Ectodermal cell (in vitro differentiated cells): ENCODE measurements around the gene SIK1.
"Not testable (repeated sequence)": the region's sequence is repeated elsewhere in the genome, so short reads cannot be mapped to it uniquely, and the experiment has no call there.

Experiments
- H3K27ac ChIP-seq: 2 replicates; pipeline ENCODE4 v1.7.0; 2013; ENCODE audit warnings: mild to moderate bottlenecking, low read depth, low read length; ENCODE audit not compliant: insufficient read depth, poor library complexity, severe bottlenecking
- H3K27me3 ChIP-seq: 2 replicates; pipeline ENCODE4 v1.7.0; 2013; ENCODE audit warnings: mild to moderate bottlenecking, low read length; ENCODE audit not compliant: insufficient read depth, control insufficient read depth, poor library complexity, severe bottlenecking
- H3K36me3 ChIP-seq: one replicate; pipeline ENCODE4 v1.7.0; 2013; ENCODE audit warnings: low read length; ENCODE audit not compliant: control insufficient read depth, insufficient read depth
- H3K4me1 ChIP-seq: one replicate; pipeline ENCODE4 v1.7.0; 2013; ENCODE audit warnings: low read length; ENCODE audit not compliant: control insufficient read depth, insufficient read depth
- H3K4me3 ChIP-seq: 2 replicates; pipeline ENCODE4 v1.7.0; 2013; ENCODE audit warnings: low read depth, low read length, control low read depth; ENCODE audit not compliant: insufficient read depth
- H3K9me3 ChIP-seq: 2 replicates; pipeline ENCODE4 v1.7.0; 2013; ENCODE audit warnings: mild to moderate bottlenecking, low read length, moderate library complexity; ENCODE audit not compliant: control insufficient read depth
- WGBS, 2 experiments: methylation state at CpG; one replicate each; pipeline ENCODE4 v1.1.7; 2013; ENCODE audit warnings: missing lambda C conversion rate in 2 of 2; 5-methylcytosine and 5-hydroxymethylcytosine counted together

Gene SIK1

DNA sequence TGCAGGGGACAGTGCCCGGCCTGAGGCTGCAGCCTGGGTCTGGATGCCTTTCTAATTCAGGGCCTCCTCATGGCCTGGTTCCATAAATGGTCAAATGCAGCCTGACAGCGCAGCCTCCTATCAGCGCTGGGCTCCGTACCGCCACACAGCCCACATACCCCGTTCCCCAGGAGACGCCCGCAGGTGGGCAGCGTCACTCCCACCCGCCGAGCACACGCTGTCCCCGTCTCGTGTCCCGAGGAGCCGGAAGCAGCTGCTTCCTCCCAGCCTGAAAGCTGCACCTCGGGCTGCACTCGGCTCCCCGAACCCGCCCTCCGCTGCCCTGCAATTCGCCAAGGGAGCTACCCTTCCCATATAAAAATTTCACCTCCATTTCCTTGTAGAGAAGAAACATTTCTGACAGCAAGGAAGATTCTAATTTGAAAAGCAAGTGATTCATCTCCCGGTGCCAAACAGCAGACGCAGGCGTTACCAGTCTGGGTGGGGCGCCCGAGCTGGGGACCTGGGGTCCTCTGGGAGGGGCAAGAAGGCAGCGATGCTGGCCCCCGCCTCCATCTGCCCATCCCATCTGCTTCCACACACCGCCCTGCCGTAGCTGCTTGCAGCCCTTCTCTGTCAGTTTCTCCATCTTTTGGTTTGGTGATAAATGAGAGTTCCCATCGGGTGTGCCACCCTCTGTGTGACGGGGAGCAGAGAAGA lies 29.8 kb upstream of the SIK1 start:
- not testable (repeated sequence) for H3K27me3 ChIP-seq, H3K36me3 ChIP-seq, H3K4me1 ChIP-seq, H3K27ac ChIP-seq, H3K9me3 ChIP-seq, H3K4me3 ChIP-seq
- WGBS, 2 experiments: no CpG with 5 or more reads among the region's 33 CpGs

DNA sequence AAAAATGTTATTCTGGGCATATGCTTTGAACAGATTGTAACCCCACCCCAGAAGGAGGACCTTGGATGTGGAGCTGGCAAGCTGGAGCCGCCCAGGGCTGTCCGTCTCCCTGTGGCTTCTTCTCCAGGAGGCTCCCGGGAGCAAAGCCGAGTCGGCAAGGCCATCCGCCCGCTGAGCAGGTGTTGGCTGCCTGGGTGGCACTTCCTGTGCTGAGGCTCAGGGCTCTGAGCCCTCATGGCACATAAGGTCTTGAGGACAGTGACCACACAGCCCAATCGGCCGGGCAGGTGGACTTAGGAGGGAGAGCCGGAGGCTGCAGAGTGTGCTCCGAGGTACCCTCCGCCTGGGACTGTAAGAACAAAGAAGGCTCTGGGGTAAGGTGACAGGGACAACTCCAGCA lies 28.8 kb upstream of the SIK1 start:
- WGBS, 2 experiments: no CpG with 5 or more reads among the region's 12 CpGs
- H3K27ac ChIP-seq, H3K4me1 ChIP-seq, H3K9me3 ChIP-seq, H3K36me3 ChIP-seq, H3K4me3 ChIP-seq, H3K27me3 ChIP-seq: not testable (repeated sequence)

DNA sequence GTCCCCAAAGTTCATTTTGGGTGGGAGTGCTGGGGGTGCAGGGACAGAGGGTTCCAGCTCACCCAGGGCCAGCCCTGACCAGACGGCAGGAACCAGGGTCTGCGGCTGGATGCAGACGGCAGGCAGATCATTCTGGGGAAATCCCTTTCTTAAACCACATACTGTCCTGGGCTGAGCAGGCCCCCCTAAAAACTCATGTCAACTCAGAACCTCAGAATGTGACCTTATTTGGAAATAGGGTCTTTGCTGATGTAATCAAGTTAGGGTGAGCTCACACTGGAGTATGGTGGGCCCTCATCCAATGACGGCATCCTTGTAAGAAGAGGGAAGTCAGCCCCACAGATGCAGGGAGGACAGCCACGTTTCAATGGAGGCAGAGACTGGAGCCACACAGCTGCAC lies 27.2 kb upstream of the SIK1 start:
- not testable (repeated sequence) for H3K4me3 ChIP-seq, H3K27ac ChIP-seq, H3K27me3 ChIP-seq, H3K9me3 ChIP-seq, H3K36me3 ChIP-seq, H3K4me1 ChIP-seq
- no CpG with 5 or more reads among the region's 5 CpGs for WGBS, 2 experiments

DNA sequence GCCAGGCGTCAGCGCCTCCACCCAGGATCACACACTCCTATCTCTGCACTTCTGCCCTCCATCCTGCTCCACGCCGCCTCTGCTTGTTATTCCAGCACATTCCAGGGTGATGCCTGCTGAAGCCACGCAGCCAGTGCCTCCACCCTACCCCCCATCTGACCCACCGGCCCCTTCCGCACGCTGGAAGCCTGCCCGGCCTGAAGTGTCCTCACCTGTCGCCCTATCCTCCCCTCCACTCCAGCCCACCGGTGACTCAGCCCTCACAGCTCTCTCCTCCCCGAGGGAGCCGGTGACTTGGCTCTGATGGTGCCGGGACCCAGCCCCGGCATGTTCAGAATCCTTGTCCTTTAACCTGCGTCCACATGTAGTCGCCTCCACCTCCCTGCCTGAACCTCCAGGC lies 24.9 kb upstream of the SIK1 start:
- H3K4me1 ChIP-seq, H3K4me3 ChIP-seq, H3K27ac ChIP-seq, H3K36me3 ChIP-seq, H3K27me3 ChIP-seq, H3K9me3 ChIP-seq: not testable (repeated sequence)
- WGBS, 2 experiments: no CpG with 5 or more reads among the region's 17 CpGs

DNA sequence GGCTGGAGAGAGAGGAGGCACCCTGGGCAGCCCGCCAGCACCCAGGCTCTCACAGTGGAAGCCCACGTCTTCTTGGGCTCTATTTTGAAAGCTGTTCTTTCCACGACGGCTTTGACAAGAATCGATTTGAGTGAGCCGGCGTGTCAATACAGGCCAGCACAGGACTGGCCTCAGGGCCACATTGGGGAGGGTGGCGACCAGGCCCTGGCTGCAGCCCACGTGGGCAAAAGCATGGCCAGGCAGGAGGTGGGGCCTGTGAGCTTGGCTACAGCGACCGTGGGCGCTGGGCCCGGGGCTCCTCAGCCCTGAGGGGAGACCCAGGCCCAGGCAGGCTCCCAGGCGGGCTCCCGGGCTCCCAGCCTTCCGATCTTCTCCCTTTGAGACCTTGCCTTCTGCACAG lies 23.4 kb upstream of the SIK1 start:
- WGBS, 2 experiments: no CpG with 5 or more reads among the region's 16 CpGs
- not testable (repeated sequence) for H3K27me3 ChIP-seq, H3K36me3 ChIP-seq

DNA sequence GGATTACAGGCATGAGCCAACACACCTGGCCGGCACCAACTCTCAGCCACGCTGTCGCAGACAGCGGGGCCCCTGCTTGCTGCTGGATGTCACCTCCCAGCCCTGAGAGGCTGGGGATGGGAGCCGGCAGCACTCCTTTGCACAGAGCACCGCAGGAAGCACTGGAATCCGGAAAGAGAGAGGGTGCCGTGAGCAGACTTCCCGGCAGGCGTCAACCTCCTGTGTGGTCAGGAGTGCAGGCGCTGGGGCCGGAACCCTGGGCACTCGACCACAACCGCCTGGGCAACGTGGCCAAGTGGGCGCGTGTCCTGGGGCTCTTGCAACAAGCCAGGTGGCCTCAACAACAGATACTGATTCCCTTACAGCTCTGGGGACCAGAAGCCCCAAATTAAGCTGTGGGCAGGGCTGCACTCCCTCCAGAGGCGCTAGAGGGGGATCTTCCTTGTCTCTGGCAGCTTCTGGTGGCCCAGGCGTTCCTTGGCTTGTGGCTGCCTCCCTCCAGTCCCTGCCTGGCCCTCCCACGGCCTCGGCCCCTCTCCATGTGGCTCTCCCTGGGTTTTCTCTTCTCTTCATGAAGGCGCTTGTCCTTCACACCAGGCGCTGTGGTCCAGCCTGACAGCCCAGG lies 20.5 kb upstream of the SIK1 start:
- not testable (repeated sequence) for H3K9me3 ChIP-seq, H3K4me3 ChIP-seq, H3K27me3 ChIP-seq, H3K4me1 ChIP-seq, H3K27ac ChIP-seq, H3K36me3 ChIP-seq
- WGBS, 2 experiments: no CpG with 5 or more reads among the region's 23 CpGs

More for the DNA sequence above, 23.4 kb upstream of the SIK1 start:
- H3K4me1 ChIP-seq, H3K9me3 ChIP-seq, H3K27ac ChIP-seq, H3K4me3 ChIP-seq: not testable (repeated sequence)

DNA sequence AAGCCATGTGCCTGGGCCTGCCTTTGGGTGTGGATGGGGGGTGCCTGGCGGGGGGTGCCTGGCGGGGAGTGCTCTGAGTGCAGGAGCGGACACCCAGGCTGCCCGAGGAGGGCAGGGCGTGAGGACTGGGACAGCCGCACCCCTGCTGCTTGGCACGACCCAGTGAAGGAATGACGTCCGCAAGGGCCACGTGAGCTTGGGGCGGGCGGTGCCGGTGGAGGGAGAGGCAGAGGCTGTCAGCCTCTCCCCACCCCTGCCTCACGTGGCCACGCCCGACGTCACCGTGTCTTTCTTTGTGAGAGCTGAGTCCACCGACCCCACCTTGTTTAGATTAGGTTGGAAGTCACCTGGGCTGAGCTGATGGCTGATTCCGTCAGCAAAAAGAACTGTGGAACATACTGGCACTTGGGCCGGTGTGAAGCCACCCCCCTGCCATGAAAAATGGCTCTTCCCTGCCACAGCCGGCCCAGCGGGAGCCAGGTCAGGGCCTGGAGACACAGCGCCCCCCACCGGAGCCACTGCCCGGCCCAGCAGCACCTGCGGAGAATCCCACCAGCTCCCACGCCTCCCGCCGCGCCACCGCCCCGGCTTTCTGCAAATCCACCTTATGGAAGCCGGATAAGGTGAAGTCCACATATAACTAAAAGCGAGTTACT lies 19.5 kb upstream of the SIK1 start:
- H3K36me3 ChIP-seq, H3K27ac ChIP-seq, H3K27me3 ChIP-seq, H3K4me1 ChIP-seq, H3K9me3 ChIP-seq, H3K4me3 ChIP-seq: not testable (repeated sequence)
- WGBS, 2 experiments: no CpG with 5 or more reads among the region's 35 CpGs

DNA sequence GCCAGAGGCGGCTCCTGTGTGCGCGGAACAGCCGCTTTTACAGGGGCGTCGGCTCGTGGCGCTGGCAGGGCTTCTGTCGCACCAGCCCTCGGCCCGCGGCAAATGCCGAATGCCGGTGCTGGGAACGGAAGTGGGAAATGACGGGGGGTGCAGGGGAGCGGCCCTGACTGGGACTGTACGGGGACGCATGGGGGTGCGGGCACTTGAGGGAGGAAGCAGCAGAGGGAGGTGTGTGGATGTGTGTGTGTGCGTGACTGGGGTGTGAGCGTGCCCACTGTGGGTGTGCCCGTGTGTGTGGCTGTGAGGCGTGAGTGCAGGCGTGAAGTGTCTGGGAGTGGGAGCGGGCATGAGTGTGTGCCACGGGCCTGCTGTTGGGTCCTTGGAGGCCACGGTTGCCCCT lies 17.6 kb upstream of the SIK1 start:
- WGBS, 2 experiments: 98% methylated on average over 6 of the region's 28 CpGs; no CpG with 5 or more reads in 1 of the 2 experiments
- not testable (repeated sequence) for H3K4me3 ChIP-seq, H3K36me3 ChIP-seq, H3K9me3 ChIP-seq, H3K27me3 ChIP-seq, H3K27ac ChIP-seq, H3K4me1 ChIP-seq

DNA sequence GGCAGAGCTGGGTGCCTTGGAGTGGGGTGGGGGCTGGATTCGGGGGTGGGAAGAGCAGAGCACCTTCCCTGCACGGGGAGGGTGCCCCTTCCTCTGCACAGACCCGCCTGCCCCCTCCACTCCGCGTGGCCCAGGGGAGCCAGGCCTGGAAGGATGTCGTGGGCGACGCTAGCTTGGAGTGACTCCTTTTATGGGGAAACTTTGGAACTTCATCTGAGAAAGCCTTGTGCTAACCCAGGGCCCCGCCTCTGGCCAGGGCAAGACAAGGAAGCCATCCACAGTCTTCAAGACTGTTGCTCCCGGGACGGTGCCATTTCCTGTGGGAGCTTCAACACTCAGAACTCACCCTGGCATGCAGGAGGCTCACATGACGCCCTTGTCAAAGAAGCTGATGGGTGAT lies 15.6 kb upstream of the SIK1 start:
- H3K27me3 ChIP-seq, H3K4me1 ChIP-seq, H3K27ac ChIP-seq, H3K4me3 ChIP-seq, H3K36me3 ChIP-seq, H3K9me3 ChIP-seq: not testable (repeated sequence)
- no CpG with 5 or more reads among the region's 12 CpGs for WGBS, 2 experiments

DNA sequence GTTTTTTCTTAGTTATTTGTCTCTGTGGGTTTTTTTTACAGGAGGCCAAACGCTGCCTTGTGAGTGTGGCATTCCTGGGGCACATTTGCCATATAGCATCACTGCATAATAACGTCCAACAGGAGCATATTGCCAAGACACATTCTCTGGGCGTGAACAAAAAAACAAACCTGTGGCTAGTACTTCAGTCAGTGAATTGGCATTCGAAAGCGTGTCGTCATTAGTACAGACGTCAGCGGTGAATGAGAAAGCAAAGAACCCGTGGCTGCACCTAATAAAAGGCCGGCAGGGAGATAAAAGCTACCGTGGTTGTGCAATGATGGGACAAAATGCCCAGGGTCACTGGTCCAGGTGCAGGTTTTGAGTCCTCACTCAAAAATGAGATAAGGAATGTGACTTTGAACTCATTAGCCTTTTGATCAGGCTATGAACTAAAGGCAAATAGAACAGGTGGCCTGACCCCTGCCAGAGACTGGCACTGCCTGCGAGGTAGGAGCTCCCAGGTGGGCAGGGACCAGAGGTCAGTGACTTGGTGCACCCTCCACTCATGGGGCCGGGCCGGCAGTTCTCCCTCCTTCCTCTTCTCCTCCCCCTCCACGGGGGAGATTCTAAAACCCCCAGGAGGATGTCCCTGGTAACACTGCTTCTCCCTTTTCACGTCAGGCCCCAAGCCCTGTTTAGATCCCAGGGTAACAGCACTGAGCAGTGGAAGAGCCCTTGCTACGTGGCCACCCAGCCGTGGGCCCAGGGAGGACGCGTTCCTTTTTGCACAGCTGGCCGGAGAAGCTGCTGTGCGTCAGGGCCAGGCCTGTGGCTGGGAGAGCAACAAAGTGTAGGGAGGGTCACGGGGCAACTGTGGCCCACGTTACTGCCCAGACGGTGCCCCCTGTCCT lies 14.2 kb upstream of the SIK1 start:
- H3K4me1 ChIP-seq, H3K36me3 ChIP-seq, H3K9me3 ChIP-seq, H3K4me3 ChIP-seq, H3K27me3 ChIP-seq, H3K27ac ChIP-seq: not testable (repeated sequence)
- no CpG with 5 or more reads among the region's 25 CpGs for WGBS, 2 experiments
